GM23248 (cell line): ENCODE data around the gene KAT2A. TPM values are rescaled to one million over a fixed set of nuclear protein-coding genes. Genes with fewer than 3 reads are reported as not detected.

ENCODE experiments used
- DNase-seq: peaks from one replicate; pipeline ENCODE4 v3.0.0-alpha.2; 2015
- H2AFZ ChIP-seq: fragments of 200-600 bp; sonication (generic); 2 replicates; pipeline ENCODE4 v1.6.1; 2016; ENCODE audit warnings: antibody characterized with exemption
- H3F3A ChIP-seq: fragments of 200-600 bp; sonication (generic); 2 replicates; pipeline ENCODE4 v1.6.1; 2016; ENCODE audit warnings: mild to moderate bottlenecking, antibody characterized with exemption, mixed run types; ENCODE audit not compliant: insufficient read depth
- H3K27ac ChIP-seq: fragments of 200-600 bp; sonication (generic); 2 replicates; pipeline ENCODE4 v1.5.1; 2016; ENCODE audit warnings: mild to moderate bottlenecking
- H3K27me3 ChIP-seq: fragments of 200-600 bp; sonication (generic); replicated peaks from 2 replicates; pipeline ENCODE4 v1.6.1; 2016; ENCODE audit warnings: mild to moderate bottlenecking; ENCODE audit not compliant: insufficient read depth
- H3K36me3 ChIP-seq: fragments of 200-600 bp; sonication (generic); 2 replicates; pipeline ENCODE4 v1.6.1; 2016; ENCODE audit warnings: low read depth, mild to moderate bottlenecking
- H3K4me1 ChIP-seq: fragments of 200-600 bp; sonication (generic); 2 replicates; pipeline ENCODE4 v1.6.1; 2016; ENCODE audit warnings: mild to moderate bottlenecking; ENCODE audit not compliant: insufficient read depth
- H3K4me2 ChIP-seq: fragments of 200-600 bp; sonication (generic); one replicate; pipeline ENCODE4 v1.6.1; 2016; ENCODE audit warnings: mild to moderate bottlenecking; ENCODE audit not compliant: unreplicated experiment
- H3K4me3 ChIP-seq: fragments of 200-600 bp; sonication (generic); 2 replicates; pipeline ENCODE4 v1.5.1; 2016; ENCODE audit warnings: mild to moderate bottlenecking
- H3K79me2 ChIP-seq: fragments of 200-600 bp; sonication (generic); 2 replicates; pipeline ENCODE4 v1.6.1; 2016; ENCODE audit warnings: mild to moderate bottlenecking; ENCODE audit not compliant: insufficient read depth
- H3K9ac ChIP-seq: fragments of 200-600 bp; sonication (generic); 2 replicates; pipeline ENCODE4 v1.6.1; 2016; ENCODE audit warnings: mild to moderate bottlenecking
- H3K9me2 ChIP-seq: fragments of 200-600 bp; sonication (generic); 2 replicates; pipeline ENCODE4 v1.6.1; 2016; ENCODE audit warnings: mixed run types, mild to moderate bottlenecking, moderate library complexity; ENCODE audit not compliant: insufficient read depth
- H3K9me3 ChIP-seq: fragments of 200-600 bp; sonication (generic); one replicate; pipeline ENCODE4 v1.6.1; 2017; ENCODE audit warnings: low read depth
- H4K20me1 ChIP-seq: fragments of 200-600 bp; sonication (generic); 2 replicates; pipeline ENCODE4 v1.6.0; 2016; ENCODE audit not compliant: insufficient read depth
- EZH2 ChIP-seq: fragments of 200-600 bp; sonication (generic); IDR thresholded peaks from 2 replicates; pipeline ENCODE4 v1.6.1; 2018; ENCODE audit warnings: antibody characterized with exemption, mild to moderate bottlenecking; ENCODE audit not compliant: insufficient read depth, poor library complexity, severe bottlenecking
- EZH2phosphoT487 ChIP-seq: fragments of 200-600 bp; sonication (generic); IDR thresholded peaks from 2 replicates; pipeline ENCODE4 v1.6.1; 2018; ENCODE audit warnings: antibody characterized with exemption, moderate library complexity, mild to moderate bottlenecking, low read depth; ENCODE audit not compliant: insufficient read depth
- WGBS, 2 experiments: methylation state at CpG; one replicate each; pipeline ENCODE4 v1.1.6; 2015 to 2017; ENCODE audit warnings: low lambda C conversion rate in 2 of 2, low coverage in 1 of 2; ENCODE audit errors: missing lambda C conversion rate in 2 of 2; 5-methylcytosine and 5-hydroxymethylcytosine counted together
- in situ Hi-C: fragments of 300-500 bp; cut with MboI; formaldehyde crosslinking; loops from 2 replicates; pipeline ENCODE4 v1.15.0; 2020
- polyA plus RNA-seq: library from polyadenylated mRNA; unstranded; fragments of >200 nt; fragmentation: Nextera tagmentation; extraction: Ambion mirVana; gene quantifications from 2 replicates; pipeline ENCODE4 v1.2.1, GENCODE V29; 2016
- total RNA-seq: library from RNA; depleted of rRNA; stranded (reverse); fragments of >200 nt; shearing (Covaris generic); gene quantifications from 2 replicates; pipeline ENCODE4 v1.2.3, GENCODE V29; 2014

Gene KAT2A
- total and polyA plus RNA-seq, 2 experiments from 2014 or later = 7.2 to 13.9 TPM

- H2AFZ ChIP-seq = no peak overlapping the region
- no peak overlapping the region for H3K4me2 ChIP-seq
- no peaks in the 10 kb centered on the region for H3F3A ChIP-seq
- no peaks in the 10 kb centered on the region for H3K79me2 ChIP-seq
- no peaks in the 10 kb centered on the region for H3K4me1 ChIP-seq
- in situ Hi-C loops = no loop called here
- H4K20me1 ChIP-seq = no peaks in the 10 kb centered on the region
- H3K4me3 ChIP-seq = no peak overlapping the region
- DNase-seq = no peak
- 79 to 84% methylated on average over 7 to 8 of the region's 8 CpGs for WGBS, 2 experiments
- no peak overlapping the region for H3K27ac ChIP-seq
- no peak overlapping the region for H3K9ac ChIP-seq
- no peaks in the 10 kb centered on the region for H3K9me3 ChIP-seq
- H3K9me2 ChIP-seq = no peaks in the 10 kb centered on the region
- H3K36me3 ChIP-seq = no peaks in the 10 kb centered on the region
- TF ChIP-seq EZH2 (no peak), EZH2phosphoT487 (no peak)
- H3K27me3 ChIP-seq = peaks cover 6% of the 10 kb centered on the region
These were observed 32.4 kb downstream of the KAT2A start for GRCh38 chr17:42088736-42089135.

DNA sequence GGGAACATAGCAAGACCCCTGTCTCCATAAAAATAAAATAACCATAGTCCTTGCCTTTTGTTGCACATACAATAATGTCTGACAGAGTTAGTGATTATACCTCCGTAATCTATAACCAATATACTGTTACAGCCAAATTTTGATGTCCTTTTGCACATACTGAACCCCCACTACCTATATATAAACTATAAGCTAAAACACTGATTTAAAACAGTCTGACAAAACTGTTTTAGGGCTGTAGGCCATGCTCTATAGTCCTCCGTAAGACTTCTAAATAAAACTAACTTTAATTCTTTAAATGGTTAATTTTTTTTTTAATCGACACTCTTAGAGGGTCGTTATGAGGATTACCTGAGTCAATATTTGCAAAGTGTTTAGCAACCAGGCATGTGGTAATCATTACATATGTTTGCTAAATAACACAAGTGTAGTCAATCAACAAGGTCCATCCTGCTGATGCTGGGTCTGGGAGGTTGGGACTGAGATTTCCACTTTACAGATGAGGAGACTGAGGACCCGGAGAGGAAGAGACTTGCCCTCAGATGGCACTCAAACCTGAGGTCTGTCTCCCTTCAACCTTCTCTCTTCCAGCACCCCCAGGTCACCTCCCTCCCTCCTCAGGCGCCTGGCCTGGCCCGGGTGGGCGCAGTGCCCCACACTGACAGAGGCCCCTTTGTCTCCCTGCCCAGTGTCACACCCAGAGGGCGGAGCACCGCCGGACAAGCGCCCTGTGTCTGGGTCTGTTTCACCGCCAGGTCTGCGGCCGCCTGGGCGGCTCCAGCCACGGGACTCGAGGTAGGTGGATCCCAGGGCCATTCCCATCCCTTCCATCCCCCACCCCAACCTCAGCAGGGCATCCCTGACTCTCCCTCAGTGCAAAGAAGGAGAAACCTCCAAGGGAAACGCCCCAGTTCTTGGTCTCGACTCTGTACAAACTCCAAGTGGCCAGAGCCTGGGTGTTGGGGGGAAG, 33.1 kb downstream of the KAT2A start:
- WGBS, 2 experiments = 53 to 58% methylated on average over 19 to 20 of the region's 20 CpGs

DNA sequence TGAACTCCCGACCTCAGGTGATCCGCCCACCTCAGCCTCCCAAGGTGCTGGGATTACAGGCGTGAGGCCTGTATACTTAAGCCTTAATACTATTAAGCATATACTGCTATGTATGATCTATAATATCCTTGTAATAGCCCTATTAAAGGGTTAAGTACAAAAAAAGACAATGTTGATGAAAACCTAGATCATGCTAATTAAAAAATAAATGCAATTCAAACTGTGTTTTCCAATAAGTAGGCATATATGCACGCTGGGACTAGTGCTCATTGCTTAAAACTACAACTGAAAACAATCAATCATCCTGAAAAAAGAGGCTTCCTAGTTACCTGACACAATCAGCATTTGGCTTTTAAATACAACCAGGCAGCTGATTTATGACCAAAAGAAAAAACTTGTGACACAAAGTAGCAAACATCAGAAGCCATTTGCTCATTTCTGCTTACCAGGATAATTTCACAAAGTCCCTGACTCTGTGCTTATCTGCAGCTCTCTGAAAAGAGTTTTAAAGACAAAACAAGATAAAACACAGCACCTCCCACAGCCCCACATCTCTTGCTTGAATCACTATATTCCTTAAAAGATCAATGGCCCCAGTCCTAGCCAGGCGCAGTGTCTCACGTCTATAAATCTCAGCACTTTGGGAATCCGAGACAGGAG, 34.0 kb downstream of the KAT2A start:
- TF ChIP-seq EZH2 (no peak), EZH2phosphoT487 (no peak)
- H3K4me1 ChIP-seq = no peaks in the 10 kb centered on the region
- no peaks in the 10 kb centered on the region for H3K9me3 ChIP-seq
- no peak overlapping the region for H3K27ac ChIP-seq
- H2AFZ ChIP-seq = no peak overlapping the region
- no peak overlapping the region for H3K9ac ChIP-seq
- no peak overlapping the region for H3K4me2 ChIP-seq
- no peak overlapping the region for H3K4me3 ChIP-seq
- in situ Hi-C loops = no loop called here
- no peaks in the 10 kb centered on the region for H4K20me1 ChIP-seq
- no peaks in the 10 kb centered on the region for H3K79me2 ChIP-seq
- H3K36me3 ChIP-seq = no peaks in the 10 kb centered on the region
- no peaks in the 10 kb centered on the region for H3F3A ChIP-seq
- no peaks in the 10 kb centered on the region for H3K9me2 ChIP-seq
- no peak for DNase-seq
- 60% methylated on average over 7 of the region's 7 CpGs for WGBS, 2 experiments
- H3K27me3 ChIP-seq = peaks cover 6% of the 10 kb centered on the region

More for the DNA sequence above, 33.1 kb downstream of the KAT2A start:
- Histone ChIP-seq H4K20me1 (no peaks in the 10 kb centered on the region), H2AFZ (no peak overlapping the region), H3K27ac (no peak overlapping the region), H3K9ac (no peak overlapping the region), H3K4me2 (no peak overlapping the region), H3K4me1 (no peaks in the 10 kb centered on the region), H3K36me3 (no peaks in the 10 kb centered on the region), H3K9me2 (no peaks in the 10 kb centered on the region), H3K4me3 (no peak overlapping the region), H3F3A (no peaks in the 10 kb centered on the region), H3K27me3 (peaks cover 6% of the 10 kb centered on the region), H3K79me2 (no peaks in the 10 kb centered on the region), H3K9me3 (no peaks in the 10 kb centered on the region)
- TF ChIP-seq EZH2 (no peak), EZH2phosphoT487 (no peak)
- in situ Hi-C loops = no loop called here
- DNase-seq = no peak

DNA sequence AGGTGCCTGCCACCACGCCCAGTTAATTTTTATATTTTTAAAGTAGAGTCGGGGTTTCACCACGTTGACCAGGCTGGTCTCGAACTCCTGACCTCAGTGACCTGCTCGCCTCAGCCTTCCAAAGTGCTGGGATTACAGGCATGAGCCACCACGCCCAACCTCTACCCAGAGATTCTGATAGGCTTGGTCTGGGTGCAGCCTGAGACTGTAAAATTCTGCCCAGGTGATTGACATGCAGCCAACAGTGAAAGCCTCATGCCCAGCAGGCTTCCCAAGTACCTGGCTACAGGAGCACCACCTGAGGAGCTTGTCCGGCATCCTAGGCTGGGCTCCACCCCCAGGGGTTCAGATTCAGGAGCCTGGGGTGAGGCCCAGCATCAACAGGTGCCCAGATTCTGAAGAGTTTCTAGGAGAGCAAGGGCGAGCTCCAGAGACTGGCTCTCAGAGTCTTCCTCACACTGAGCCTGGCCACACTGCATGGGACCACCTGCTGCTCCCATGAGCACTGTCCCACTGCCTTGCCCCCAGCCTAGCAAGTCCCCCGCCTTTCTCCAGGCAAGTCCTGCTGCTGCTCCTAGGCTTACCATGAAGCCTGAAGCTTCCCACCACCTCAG, 39.5 kb downstream of the KAT2A start:
- Histone ChIP-seq H3K9me3 (no peaks in the 10 kb centered on the region), H3K27ac (no peak overlapping the region), H3K9me2 (no peaks in the 10 kb centered on the region), H3K4me3 (no peak overlapping the region), H3K4me1 (no peaks in the 10 kb centered on the region), H3K79me2 (no peaks in the 10 kb centered on the region), H3F3A (no peaks in the 10 kb centered on the region), H2AFZ (no peak overlapping the region), H3K27me3 (no peaks in the 10 kb centered on the region; the same call in 1 of the 2 replicates), H3K9ac (no peak overlapping the region), H3K36me3 (no peaks in the 10 kb centered on the region), H3K4me2 (no peak overlapping the region), H4K20me1 (no peaks in the 10 kb centered on the region)
- TF ChIP-seq EZH2 = no peak
- no peak for TF ChIP-seq EZH2phosphoT487
- in situ Hi-C loops = no loop called here
- no peak for DNase-seq
- WGBS, 2 experiments = 73% methylated on average over 9 of the region's 9 CpGs
